ENCODE data around the gene HES2. TPM values are rescaled to one million over a fixed set of nuclear protein-coding genes. Genes with fewer than 3 reads are reported as not detected.

Gene HES2
- polyA plus RNA-seq, 1 donor from 2014 or later: not detected

DNA sequence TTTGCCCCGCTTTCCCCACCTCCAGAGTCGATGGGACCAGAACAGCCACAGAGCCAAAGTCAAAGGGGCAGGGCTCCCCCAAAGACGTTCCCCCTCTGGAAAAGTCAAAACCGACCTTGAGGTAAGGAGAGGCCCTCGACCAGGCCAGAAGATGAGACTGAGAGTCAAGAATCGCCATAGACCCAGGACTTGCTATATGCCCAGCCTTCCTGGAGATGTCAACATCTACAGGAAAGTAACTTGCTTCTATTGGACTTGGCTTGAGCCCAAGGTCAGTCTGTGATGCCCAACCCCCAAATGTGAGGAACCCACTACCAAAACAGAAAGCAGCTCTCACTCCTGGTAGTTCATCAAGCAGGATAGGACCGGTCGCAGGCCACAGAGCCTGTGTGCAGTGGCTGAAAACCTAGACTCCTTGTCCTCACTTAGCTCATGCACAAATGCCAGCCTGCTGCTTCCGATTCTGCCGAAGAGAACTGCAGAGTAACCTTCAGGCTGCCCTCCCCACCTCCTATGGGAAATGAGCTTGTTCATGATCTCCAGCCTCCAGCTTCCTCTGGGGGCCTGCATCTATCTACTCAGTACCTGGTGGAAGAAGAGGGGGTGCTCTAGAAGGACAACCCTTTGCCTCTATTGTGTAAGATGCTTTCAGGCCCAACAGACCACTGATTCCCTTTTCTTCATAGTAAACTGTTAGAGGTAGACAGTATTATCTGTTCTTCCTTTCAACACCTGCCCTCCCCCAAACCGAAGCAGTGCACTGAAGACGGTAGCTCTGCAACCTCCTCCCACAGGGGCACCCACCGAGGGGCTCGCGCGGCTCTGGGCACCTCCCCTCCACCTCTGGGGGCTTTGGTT is 27.5 kb downstream of the HES2 start:
- Histone ChIP-seq H3K27ac (ENCODE audit: low read length) (peak overlapping the region; percentile 73), H4K20me1 (ENCODE audit: insufficient read depth) (peaks cover 3% of the 10 kb centered on the region), H3K9me3 (ENCODE audit: low read length) (no peaks in the 10 kb centered on the region), H3K4me2 (ENCODE audit: low read length) (peak overlapping the region; percentile 99), H3K9ac (ENCODE audit: low read length) (peak overlapping the region; percentile 90), H3K79me2 (replicated peaks; ENCODE audit: insufficient read depth, low read length) (peaks cover 26% of the 10 kb centered on the region), H3K27me3 (ENCODE audit: insufficient read depth, low read depth, low read length) (no peaks in the 10 kb centered on the region), H3F3A (ENCODE audit: insufficient read depth, low read length, poor library complexity, severe bottlenecking) (no peaks in the 10 kb centered on the region), H2AFZ (ENCODE audit: low read depth, low read length) (peak overlapping the region; percentile 36), H3K36me3 (ENCODE audit: insufficient read depth, low read length) (no peaks in the 10 kb centered on the region), H3K9me2 (ENCODE audit: insufficient read depth, low read length) (no peaks in the 10 kb centered on the region), H3K4me3 (ENCODE audit: low read length) (peak overlapping the region; percentile 90)
- TF ChIP-seq TAF1 (IDR thresholded peaks at IDR 0.05; ENCODE audit: low read depth): peak; percentile 44
- no peak for TF ChIP-seq POLR2AphosphoS5 (IDR thresholded peaks at IDR 0.05)
- TF ChIP-seq, protein P1, sequence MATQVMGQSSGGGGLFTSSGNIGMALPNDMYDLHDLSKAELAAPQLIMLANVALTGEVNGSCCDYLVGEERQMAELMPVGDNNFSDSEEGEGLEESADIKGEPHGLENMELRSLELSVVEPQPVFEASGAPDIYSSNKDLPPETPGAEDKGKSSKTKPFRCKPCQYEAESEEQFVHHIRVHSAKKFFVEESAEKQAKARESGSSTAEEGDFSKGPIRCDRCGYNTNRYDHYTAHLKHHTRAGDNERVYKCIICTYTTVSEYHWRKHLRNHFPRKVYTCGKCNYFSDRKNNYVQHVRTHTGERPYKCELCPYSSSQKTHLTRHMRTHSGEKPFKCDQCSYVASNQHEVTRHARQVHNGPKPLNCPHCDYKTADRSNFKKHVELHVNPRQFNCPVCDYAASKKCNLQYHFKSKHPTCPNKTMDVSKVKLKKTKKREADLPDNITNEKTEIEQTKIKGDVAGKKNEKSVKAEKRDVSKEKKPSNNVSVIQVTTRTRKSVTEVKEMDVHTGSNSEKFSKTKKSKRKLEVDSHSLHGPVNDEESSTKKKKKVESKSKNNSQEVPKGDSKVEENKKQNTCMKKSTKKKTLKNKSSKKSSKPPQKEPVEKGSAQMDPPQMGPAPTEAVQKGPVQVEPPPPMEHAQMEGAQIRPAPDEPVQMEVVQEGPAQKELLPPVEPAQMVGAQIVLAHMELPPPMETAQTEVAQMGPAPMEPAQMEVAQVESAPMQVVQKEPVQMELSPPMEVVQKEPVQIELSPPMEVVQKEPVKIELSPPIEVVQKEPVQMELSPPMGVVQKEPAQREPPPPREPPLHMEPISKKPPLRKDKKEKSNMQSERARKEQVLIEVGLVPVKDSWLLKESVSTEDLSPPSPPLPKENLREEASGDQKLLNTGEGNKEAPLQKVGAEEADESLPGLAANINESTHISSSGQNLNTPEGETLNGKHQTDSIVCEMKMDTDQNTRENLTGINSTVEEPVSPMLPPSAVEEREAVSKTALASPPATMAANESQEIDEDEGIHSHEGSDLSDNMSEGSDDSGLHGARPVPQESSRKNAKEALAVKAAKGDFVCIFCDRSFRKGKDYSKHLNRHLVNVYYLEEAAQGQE (IDR thresholded peaks at IDR 0.05; ENCODE audit: borderline replicate concordance): peak; percentile 33

DNA sequence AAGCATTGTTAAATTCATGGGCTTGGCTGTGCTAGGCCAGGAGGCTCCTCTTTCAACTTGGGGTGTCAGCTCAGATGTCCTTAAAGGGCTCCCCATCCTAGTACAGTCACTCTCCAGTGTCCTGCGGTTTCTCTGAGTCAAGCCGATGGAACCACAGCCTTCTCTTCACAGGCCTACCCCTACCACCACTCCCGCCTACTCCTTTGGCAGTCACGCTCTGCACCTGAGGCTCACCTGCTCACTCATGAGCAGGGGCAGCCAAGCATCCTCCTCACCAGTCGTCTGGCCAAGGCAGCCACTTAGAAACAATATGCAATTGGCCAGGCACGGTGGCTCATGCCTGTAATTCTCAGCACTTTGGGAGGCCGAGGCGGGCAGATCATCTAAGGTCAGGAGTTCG is 29.7 kb downstream of the HES2 start:
- Histone ChIP-seq H3K27ac (ENCODE audit: low read length) (no peak overlapping the region), H3K79me2 (replicated peaks; ENCODE audit: insufficient read depth, low read length) (peaks cover 40% of the 10 kb centered on the region), H3K27me3 (ENCODE audit: insufficient read depth, low read depth, low read length) (no peaks in the 10 kb centered on the region), H3K9me2 (ENCODE audit: insufficient read depth, low read length) (no peaks in the 10 kb centered on the region), H3K4me2 (ENCODE audit: low read length) (no peak overlapping the region), H3F3A (ENCODE audit: insufficient read depth, low read length, poor library complexity, severe bottlenecking) (no peaks in the 10 kb centered on the region), H2AFZ (ENCODE audit: low read depth, low read length) (no peak overlapping the region), H3K9ac (ENCODE audit: low read length) (no peak overlapping the region), H3K36me3 (ENCODE audit: insufficient read depth, low read length) (no peaks in the 10 kb centered on the region), H3K4me3 (ENCODE audit: low read length) (no peak overlapping the region), H4K20me1 (ENCODE audit: insufficient read depth) (peaks cover 3% of the 10 kb centered on the region), H3K9me3 (ENCODE audit: low read length) (no peaks in the 10 kb centered on the region)
- TF ChIP-seq TAF1 (IDR thresholded peaks at IDR 0.05; ENCODE audit: low read depth) (no peak), EZH2 (IDR thresholded peaks at IDR 0.05; ENCODE audit: borderline replicate concordance, insufficient read depth, low read length, poor library complexity, severe bottlenecking) (no peak), RAD21 (conservative IDR thresholded peaks at IDR 0.05) (no peak), SMC3 (conservative IDR thresholded peaks at IDR 0.05; ENCODE audit: poor library complexity) (no peak), POLR2AphosphoS5 (IDR thresholded peaks at IDR 0.05) (no peak), EP300 (conservative IDR thresholded peaks at IDR 0.05; ENCODE audit: poor library complexity, severe bottlenecking) (no peak), MXI1 (conservative IDR thresholded peaks at IDR 0.05; ENCODE audit: poor library complexity, severe bottlenecking) (no peak)
- TF ChIP-seq, protein P1 (IDR thresholded peaks at IDR 0.05; ENCODE audit: borderline replicate concordance): no peak
- TF ChIP-seq, protein P2, sequence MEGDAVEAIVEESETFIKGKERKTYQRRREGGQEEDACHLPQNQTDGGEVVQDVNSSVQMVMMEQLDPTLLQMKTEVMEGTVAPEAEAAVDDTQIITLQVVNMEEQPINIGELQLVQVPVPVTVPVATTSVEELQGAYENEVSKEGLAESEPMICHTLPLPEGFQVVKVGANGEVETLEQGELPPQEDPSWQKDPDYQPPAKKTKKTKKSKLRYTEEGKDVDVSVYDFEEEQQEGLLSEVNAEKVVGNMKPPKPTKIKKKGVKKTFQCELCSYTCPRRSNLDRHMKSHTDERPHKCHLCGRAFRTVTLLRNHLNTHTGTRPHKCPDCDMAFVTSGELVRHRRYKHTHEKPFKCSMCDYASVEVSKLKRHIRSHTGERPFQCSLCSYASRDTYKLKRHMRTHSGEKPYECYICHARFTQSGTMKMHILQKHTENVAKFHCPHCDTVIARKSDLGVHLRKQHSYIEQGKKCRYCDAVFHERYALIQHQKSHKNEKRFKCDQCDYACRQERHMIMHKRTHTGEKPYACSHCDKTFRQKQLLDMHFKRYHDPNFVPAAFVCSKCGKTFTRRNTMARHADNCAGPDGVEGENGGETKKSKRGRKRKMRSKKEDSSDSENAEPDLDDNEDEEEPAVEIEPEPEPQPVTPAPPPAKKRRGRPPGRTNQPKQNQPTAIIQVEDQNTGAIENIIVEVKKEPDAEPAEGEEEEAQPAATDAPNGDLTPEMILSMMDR (IDR thresholded peaks at IDR 0.05; ENCODE audit: poor library complexity, severe bottlenecking): no peak
